AG09319 (cell line): Measurements from ENCODE around the gene ZNF280C.

Experiments used
- DNase-seq: peaks from one replicate; pipeline ENCODE4 v3.0.0-alpha.2; 2010; ENCODE audit warnings: low read depth; ENCODE audit errors: extremely low read depth
- CTCF ChIP-seq: IDR thresholded peaks from 2 replicates; pipeline ENCODE4 v1.5.1; 2011; ENCODE audit warnings: low read depth, mild to moderate bottlenecking, inconsistent platforms, low read length, moderate library complexity

Gene ZNF280C

GRCh38 chrX:130163398-130163797 is 105.3 kb downstream of the ZNF280C start:
- no peak for DNase-seq
- TF ChIP-seq CTCF: no peak

GRCh38 chrX:130162094-130162735 is 106.5 kb downstream of the ZNF280C start:
- no peak for DNase-seq
- TF ChIP-seq CTCF: no peak

- no peak for DNase-seq
- TF ChIP-seq CTCF: no peak
Observed at GRCh38 chrX:130159776-130160175, 108.9 kb downstream of the ZNF280C start.

- TF ChIP-seq CTCF: no peak
- DNase-seq: no peak
Observed at GRCh38 chrX:130158311-130158710, 110.4 kb downstream of the ZNF280C start.

- DNase-seq: no peak
- TF ChIP-seq CTCF: no peak
Observed at GRCh38 chrX:130155564-130155963, 113.1 kb downstream of the ZNF280C start.
